AG08396 (cell line): ENCODE measurements around the gene OAS3.

Experiments used
- DNase-seq: peaks from one replicate; pipeline ENCODE4 v3.0.0; 2012; ENCODE audit warnings: low spot score, mixed read lengths

OAS3 gene

GRCh38 chr12:113016796-113017195, 78.5 kb downstream of the OAS3 start:
- no peak for DNase-seq

GRCh38 chr12:113019025-113019424, 80.8 kb downstream of the OAS3 start:
- no peak for DNase-seq

GRCh38 chr12:113021500-113021899, 83.2 kb downstream of the OAS3 start:
- DNase-seq, result no peak
